GM20000 (cell line): Measurements from ENCODE around the gene OR5D16.
"Not testable (repeated sequence)": the region's sequence is repeated elsewhere in the genome, so short reads cannot be mapped to it uniquely, and the experiment has no call there.

Source experiments
- DNase-seq: peaks from one replicate; pipeline ENCODE4 v3.0.0; 2012; ENCODE audit warnings: low spot score
- TF ChIP-seq, protein P1 (sequence below): IDR thresholded peaks from 2 replicates; pipeline ENCODE4 v1.5.1; 2012; ENCODE audit warnings: mild to moderate bottlenecking, control low read depth; ENCODE audit errors: extremely low read depth, missing control alignments

The OR5D16 gene

GRCh38 chr11:55826919-55827318 lies 11.6 kb upstream of the OR5D16 start, which contains the start of gene OR5L2:
TSS of gene OR5L2 (plus strand) at chr11:55827219. CDS start at chr11:55827219, 0 bp downstream.
- TF ChIP-seq, protein P1, sequence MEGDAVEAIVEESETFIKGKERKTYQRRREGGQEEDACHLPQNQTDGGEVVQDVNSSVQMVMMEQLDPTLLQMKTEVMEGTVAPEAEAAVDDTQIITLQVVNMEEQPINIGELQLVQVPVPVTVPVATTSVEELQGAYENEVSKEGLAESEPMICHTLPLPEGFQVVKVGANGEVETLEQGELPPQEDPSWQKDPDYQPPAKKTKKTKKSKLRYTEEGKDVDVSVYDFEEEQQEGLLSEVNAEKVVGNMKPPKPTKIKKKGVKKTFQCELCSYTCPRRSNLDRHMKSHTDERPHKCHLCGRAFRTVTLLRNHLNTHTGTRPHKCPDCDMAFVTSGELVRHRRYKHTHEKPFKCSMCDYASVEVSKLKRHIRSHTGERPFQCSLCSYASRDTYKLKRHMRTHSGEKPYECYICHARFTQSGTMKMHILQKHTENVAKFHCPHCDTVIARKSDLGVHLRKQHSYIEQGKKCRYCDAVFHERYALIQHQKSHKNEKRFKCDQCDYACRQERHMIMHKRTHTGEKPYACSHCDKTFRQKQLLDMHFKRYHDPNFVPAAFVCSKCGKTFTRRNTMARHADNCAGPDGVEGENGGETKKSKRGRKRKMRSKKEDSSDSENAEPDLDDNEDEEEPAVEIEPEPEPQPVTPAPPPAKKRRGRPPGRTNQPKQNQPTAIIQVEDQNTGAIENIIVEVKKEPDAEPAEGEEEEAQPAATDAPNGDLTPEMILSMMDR: no peak
- DNase-seq: no peak

GRCh38 chr11:55847453-55847852 lies 8.9 kb downstream of the OR5D16 start:
- TF ChIP-seq, protein P1: no peak
- no peak for DNase-seq

DNA sequence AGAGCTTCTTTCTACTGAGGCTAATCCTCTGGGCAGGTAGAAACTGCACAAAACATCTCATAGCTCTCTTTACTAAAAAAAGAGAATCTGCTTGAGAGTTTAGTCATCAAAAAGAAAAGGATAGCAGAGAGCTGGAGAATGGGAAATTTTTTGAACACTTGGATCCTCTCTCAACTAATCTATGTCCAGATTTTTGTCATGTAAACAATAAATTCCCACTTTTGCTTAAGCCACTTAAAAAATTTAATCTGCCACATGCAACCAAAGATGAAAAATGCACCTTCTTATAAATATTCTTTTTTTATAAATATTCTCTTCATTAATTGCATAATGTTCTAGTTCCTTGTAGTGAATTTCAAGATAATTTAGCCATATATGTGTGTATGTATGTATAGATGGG lies 10.5 kb downstream of the OR5D16 start:
- no peak for DNase-seq

DNA sequence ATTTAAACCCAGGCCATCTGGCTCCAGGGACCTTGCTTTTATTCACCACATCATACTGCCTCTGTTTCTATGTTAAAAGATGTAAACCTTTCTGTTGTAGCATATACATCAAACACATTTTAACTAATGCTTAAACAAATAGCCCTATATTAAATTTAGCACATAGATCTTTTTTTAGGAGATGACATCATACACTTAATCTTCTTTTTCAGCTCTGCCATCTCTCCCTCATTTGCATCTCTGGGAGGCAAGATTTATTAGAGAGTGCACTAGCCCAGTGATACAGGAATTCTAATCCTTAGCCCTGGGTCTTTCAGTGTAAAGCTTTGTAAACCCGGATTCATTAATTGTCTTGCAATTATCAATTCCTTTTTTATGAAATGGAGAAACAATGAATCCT lies 13.6 kb downstream of the OR5D16 start:
- TF ChIP-seq, protein P1: no peak
- DNase-seq: no peak

More for the DNA sequence above, 10.5 kb downstream of the OR5D16 start:
- TF ChIP-seq, protein P1: no peak

- no peak for DNase-seq
- TF ChIP-seq, protein P1: no peak
Measured at GRCh38 chr11:55854704-55855103, 16.2 kb downstream of the OR5D16 start.

DNA sequence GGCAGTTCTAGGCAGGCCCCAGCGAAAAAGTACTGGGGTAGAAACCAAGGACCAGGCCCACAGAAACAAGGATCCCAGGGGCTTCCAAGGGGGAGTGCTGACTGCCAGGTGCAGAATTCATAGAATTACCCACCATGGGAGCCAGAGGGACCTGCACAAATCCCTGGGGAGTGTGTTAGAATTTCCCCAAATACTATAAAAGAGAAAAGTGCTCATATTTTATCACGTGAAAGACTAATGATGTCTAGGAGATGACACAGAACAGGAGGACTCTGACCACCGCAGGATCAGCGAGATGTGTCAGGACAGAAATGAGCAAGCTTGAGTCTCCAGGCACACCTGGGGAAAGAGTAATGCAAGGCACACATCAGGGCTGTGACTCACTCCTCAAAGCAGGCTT lies 28.8 kb downstream of the OR5D16 start:
- not testable (repeated sequence) for DNase-seq

DNA sequence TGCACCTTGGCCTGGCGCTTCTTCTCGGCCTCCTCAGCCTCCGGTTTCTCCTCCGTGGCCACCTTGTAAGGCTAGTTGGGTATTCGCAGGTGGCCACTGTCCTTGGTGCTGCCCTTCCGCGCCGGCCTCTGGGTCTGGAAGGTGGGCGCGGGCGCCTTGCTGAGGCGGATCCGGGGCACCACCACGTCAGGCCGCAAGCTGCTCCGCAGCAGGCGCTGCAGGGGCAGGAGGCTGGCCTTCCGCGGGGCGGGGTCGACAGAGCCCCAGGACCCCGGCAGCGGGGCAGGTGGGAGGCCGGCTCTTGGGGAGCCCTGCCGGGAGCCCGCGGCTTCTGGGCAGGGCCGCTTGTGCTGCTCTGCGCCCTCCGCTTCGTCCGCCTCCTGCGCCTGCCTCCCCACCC lies 34.2 kb downstream of the OR5D16 start:
- not testable (repeated sequence) for DNase-seq

- DNase-seq: not testable (repeated sequence)
Measured at GRCh38 chr11:55873146-55873545, 34.6 kb downstream of the OR5D16 start.

DNA sequence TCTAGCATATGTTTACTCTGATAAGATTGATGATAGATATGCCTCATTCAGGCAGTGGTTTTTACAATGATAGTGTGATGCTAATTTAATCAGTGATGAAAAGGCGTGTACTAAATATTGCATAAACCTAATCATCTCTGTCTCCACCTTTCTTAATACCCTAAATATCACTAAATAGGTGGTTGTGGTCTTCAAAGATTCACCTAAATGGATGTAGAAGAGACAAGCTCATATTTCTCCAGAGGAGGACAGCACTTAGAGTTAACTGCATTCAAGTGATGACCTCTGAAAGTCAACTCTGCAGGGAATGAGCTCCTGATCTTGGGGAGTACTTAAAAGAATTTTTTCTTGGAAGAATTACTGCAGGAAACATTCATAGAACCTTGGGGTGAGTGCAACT lies 44.4 kb downstream of the OR5D16 start, which contains the start of gene TRIM51:
TSS of gene TRIM51 (plus strand) at position 301 of the 400 bp plus-strand sequence. CDS start 2,132 bp downstream, outside the sequence.
- DNase-seq: not testable (repeated sequence)

DNA sequence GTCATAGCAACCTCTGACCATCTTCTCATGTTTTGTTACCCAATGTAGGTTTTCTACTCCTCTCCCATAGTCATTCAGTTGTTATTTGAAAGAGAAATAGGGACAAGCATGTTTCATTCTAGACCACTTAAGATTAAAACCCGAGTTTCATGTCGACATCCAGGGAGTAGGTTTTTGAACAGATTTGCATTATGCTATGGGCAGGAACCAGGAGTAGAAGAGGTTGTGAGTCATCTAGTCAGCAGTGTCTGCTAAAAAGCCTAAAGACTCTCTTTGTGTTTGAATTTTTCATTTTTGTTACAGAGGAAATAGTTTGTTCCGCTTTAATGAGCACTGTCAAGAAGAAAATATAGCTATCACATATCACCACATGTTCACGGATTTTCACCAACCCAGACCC lies 46.4 kb downstream of the OR5D16 start:
- not testable (repeated sequence) for DNase-seq

- not testable (repeated sequence) for DNase-seq
Measured at GRCh38 chr11:55885481-55885880, 46.9 kb downstream of the OR5D16 start.
